ENCODE data around the gene PRR29.
A peak's percentile ranks its signal among the peaks of the same experiment; 100 is the strongest.
"Not testable (repeated sequence)": the region's sequence is repeated elsewhere in the genome, so short reads cannot be mapped to it uniquely, and the experiment has no call there.

PRR29 gene

GRCh38 chr17:63974594-63975192 is 23.5 kb upstream of the PRR29 start:
- DNase-seq = peak; percentile 44

- DNase-seq = no peak
Measured at GRCh38 chr17:63975541-63976092, 22.5 kb upstream of the PRR29 start.

- DNase-seq = no peak
Measured at GRCh38 chr17:63976702-63977101, 21.4 kb upstream of the PRR29 start.

- DNase-seq = no peak
Measured at GRCh38 chr17:63978272-63979200, 19.6 kb upstream of the PRR29 start.

GRCh38 chr17:63982641-63983040 is 15.5 kb upstream of the PRR29 start:
- not testable (repeated sequence) for DNase-seq

GRCh38 chr17:63983320-63983719 is 14.8 kb upstream of the PRR29 start:
- no peak for DNase-seq

GRCh38 chr17:63984236-63984635 is 13.9 kb upstream of the PRR29 start:
- peak; percentile 51 for DNase-seq

GRCh38 chr17:63984651-63985386 is 13.3 kb upstream of the PRR29 start:
- DNase-seq = peak; percentile 90

- DNase-seq = no peak
Measured at GRCh38 chr17:63985387-63986140, 12.6 kb upstream of the PRR29 start.

- DNase-seq = no peak
Measured at GRCh38 chr17:63986821-63987220, 11.3 kb upstream of the PRR29 start.

- DNase-seq = no peak
Measured at GRCh38 chr17:63987221-63988126, 10.7 kb upstream of the PRR29 start.

- DNase-seq = no peak
Measured at GRCh38 chr17:63988127-63988478, 10.0 kb upstream of the PRR29 start.

- DNase-seq = peak; percentile 45
Measured at GRCh38 chr17:63988741-63989621, 9.2 kb upstream of the PRR29 start.

GRCh38 chr17:63989622-63990345 is 8.4 kb upstream of the PRR29 start:
- no peak for DNase-seq

- no peak for DNase-seq
Measured at GRCh38 chr17:63991611-63992010, 6.5 kb upstream of the PRR29 start.

GRCh38 chr17:63993368-63993985 is 4.7 kb upstream of the PRR29 start:
- DNase-seq = no peak

GRCh38 chr17:63995626-63996025 is 2.5 kb upstream of the PRR29 start:
- DNase-seq = no peak

- DNase-seq = no peak
Measured at GRCh38 chr17:63996430-63997182, 1.5 kb upstream of the PRR29 start.
